ENCODE data around the gene TSC2.

DNA sequence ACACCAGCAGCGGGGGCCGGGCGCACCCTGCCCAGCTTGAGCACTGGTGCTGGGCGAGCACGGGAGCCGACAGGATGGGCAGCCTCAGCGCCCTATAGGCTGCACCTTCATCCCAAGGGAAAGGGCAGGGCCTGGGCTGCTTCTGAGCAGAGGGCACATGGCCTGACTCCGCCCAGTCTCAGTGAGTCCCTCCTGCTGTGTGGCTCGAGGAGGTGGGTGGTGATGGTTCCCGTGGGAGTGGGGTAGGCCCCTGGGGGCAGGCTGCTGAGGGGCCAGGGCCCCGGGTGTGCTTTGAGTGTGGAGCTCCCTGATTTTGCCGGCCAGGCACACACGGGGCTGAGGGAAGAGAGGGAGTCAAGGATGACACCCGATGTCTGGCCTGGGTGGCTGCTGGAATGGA is 37.9 kb downstream of the TSC2 start:
- TF ChIP-seq, protein P1, sequence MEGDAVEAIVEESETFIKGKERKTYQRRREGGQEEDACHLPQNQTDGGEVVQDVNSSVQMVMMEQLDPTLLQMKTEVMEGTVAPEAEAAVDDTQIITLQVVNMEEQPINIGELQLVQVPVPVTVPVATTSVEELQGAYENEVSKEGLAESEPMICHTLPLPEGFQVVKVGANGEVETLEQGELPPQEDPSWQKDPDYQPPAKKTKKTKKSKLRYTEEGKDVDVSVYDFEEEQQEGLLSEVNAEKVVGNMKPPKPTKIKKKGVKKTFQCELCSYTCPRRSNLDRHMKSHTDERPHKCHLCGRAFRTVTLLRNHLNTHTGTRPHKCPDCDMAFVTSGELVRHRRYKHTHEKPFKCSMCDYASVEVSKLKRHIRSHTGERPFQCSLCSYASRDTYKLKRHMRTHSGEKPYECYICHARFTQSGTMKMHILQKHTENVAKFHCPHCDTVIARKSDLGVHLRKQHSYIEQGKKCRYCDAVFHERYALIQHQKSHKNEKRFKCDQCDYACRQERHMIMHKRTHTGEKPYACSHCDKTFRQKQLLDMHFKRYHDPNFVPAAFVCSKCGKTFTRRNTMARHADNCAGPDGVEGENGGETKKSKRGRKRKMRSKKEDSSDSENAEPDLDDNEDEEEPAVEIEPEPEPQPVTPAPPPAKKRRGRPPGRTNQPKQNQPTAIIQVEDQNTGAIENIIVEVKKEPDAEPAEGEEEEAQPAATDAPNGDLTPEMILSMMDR (IDR thresholded peaks at IDR 0.05): no peak
- TF ChIP-seq POLR2AphosphoS5 (IDR thresholded peaks at IDR 0.05): no peak
- TF ChIP-seq EP300 (IDR thresholded peaks at IDR 0.05; ENCODE audit: low read depth): no peak
- TF ChIP-seq POLR2A (IDR thresholded peaks at IDR 0.05): no peak

Data from transverse colon (tissue), 4 donors.